Measurements from ENCODE around the gene IMMP2L.
"Not testable (repeated sequence)": the region's sequence is repeated elsewhere in the genome, so short reads cannot be mapped to it uniquely, and the experiment has no call there.

GRCh38 chr7:111501799-111502198 is 60.5 kb downstream of the IMMP2L start:
- not testable (repeated sequence) for TF ChIP-seq CTCF, POLR2AphosphoS5, EP300, POLR2A (IDR thresholded peaks at IDR 0.05)
